ENCODE measurements around the gene GIT1.

DNA sequence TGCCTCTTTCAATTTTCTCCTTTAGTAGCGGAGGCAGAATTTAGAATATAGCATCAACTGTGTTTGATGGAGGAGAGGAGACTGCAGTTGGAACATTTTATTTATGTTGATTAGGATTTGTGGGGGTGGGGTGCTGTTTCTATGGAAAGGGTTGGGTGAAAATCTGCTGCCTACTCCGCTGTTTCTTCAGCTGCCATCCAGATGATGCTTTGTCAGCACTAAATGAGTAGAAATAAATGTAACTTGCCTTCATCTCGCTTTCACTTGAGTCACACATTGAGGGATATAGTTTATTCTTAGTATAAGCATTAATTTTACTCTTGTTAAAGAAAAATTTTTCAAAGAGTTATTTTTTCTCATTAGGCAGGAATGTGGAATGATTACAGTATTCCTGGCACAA, 64.8 kb downstream of the GIT1 start:
- TF ChIP-seq, protein P1, sequence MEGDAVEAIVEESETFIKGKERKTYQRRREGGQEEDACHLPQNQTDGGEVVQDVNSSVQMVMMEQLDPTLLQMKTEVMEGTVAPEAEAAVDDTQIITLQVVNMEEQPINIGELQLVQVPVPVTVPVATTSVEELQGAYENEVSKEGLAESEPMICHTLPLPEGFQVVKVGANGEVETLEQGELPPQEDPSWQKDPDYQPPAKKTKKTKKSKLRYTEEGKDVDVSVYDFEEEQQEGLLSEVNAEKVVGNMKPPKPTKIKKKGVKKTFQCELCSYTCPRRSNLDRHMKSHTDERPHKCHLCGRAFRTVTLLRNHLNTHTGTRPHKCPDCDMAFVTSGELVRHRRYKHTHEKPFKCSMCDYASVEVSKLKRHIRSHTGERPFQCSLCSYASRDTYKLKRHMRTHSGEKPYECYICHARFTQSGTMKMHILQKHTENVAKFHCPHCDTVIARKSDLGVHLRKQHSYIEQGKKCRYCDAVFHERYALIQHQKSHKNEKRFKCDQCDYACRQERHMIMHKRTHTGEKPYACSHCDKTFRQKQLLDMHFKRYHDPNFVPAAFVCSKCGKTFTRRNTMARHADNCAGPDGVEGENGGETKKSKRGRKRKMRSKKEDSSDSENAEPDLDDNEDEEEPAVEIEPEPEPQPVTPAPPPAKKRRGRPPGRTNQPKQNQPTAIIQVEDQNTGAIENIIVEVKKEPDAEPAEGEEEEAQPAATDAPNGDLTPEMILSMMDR (IDR thresholded peaks at IDR 0.05; ENCODE audit: low read depth, low read length) = no peak
- TF ChIP-seq POLR2A (IDR thresholded peaks at IDR 0.05; ENCODE audit: extremely low read depth, insufficient read length) = no peak

Data from NB4 (cell line).